GM21528 (cell line): Measurements from ENCODE around the gene PER2.
"Not testable (repeated sequence)": the region's sequence is repeated elsewhere in the genome, so short reads cannot be mapped to it uniquely, and the experiment has no call there.

Experiments used
- ATAC-seq: cut with Tn5 transposase; IDR thresholded peaks from one replicate; pipeline ENCODE4 v1.9.1; 2021; ENCODE audit warnings: mild to moderate bottlenecking, moderate library complexity; ENCODE audit not compliant: unreplicated experiment, low FRiP score

PER2 gene

DNA sequence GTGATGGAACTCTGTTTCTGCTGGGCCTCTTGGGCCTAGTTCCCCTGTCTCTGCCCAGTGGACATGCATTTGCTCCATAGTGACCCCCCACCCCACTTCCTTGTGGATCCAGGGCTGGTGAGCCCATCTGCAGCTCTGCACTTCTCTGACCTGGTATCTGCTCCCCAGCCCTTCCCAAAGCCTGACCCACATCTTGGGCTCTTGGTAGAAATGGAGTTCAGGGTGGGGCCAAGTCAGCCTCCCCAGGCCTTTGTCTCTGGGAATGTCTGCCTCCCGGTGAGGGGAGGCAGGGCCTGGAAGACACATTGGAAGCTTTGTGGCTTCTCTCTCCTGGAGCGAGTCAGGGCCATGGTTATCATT lies 25.6 kb upstream of the PER2 start:
- no peak for ATAC-seq

DNA sequence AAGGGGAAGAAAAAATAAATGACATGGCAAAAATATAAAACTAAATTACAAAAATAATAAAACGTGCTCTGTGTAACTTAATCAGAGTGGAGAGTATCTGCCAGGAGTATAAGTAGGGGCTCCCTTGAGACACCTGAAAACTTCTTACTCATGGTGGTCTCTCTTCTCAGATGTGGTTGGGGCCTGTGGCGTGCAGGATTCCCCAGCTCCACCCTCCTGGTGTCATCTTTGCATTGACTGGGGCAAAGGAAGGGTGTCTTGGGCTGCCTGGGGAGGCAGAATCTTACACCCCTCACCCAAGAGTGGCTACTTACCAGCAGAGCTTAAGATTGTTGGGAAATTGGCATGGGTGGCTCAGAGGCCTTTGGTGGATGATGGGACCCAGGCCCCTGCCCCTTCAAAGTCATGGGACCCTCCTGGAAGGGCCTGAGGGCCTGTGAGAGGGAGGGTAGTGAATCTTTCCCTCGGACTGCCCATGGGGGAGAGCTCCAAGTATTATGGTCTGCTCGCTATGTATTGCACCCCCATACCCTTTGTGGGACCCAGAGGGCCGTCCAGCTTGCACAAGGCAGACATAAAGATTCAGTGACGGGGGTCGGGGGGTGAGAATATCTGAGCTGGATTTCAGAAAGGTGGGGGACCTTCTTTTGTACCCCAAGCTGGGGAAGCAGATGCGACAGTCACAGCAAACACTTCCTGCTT lies 25.0 kb upstream of the PER2 start:
- no peak for ATAC-seq

DNA sequence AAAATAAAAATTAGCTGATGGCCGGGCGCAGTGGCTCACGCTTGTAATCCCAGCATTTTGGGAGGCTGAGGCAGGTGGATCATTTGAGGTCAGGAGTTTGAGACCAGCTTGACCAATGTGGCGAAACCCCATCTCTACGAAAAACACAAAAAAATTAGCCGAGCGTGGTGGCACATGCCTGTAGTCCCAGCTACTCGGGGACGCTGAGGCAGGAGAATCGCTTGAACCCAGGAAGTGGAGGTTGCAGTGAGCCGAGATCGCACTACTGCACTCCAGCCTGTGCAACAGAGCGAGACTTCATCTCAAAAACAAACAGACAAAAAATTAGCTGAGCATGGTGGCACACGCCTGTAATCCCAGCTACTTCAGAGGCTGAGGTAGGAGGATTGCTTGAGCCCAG lies 22.3 kb upstream of the PER2 start:
- ATAC-seq: not testable (repeated sequence)

DNA sequence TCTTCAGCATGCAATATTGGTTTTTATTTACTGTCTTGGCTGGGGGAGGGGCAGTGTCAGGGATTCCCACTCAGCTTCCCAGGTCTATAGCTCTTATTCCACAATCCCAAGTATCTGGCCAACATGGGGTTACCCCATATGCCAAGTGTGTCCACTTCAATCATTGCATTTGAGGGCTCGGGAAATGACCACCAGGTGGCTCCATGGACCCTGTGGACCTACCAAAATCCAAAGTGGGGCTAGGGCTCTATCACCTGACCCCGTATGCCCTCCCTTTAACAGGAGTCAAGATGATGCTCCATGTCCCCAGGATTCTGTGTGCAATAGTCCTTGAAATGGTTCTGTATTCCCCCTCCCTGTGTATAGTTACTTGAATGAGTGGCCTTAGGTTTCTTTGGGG lies 19.8 kb upstream of the PER2 start:
- ATAC-seq: no peak

DNA sequence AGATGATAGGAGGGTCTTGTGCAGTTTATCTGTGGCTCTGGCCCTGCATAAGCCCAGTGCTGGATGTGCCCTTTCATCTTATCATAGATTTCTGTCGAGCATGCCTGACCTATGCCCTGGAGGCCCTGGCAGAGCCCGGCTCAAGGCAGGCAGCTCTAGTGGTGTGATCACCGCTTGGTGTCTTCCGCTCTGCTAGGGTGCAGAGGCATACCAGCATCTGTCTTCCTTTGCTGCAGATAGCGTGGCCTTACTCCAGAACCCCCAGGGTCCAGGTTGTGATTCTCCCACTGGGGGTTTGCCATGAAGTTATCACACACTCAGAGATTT lies 18.2 kb upstream of the PER2 start:
- no peak for ATAC-seq

DNA sequence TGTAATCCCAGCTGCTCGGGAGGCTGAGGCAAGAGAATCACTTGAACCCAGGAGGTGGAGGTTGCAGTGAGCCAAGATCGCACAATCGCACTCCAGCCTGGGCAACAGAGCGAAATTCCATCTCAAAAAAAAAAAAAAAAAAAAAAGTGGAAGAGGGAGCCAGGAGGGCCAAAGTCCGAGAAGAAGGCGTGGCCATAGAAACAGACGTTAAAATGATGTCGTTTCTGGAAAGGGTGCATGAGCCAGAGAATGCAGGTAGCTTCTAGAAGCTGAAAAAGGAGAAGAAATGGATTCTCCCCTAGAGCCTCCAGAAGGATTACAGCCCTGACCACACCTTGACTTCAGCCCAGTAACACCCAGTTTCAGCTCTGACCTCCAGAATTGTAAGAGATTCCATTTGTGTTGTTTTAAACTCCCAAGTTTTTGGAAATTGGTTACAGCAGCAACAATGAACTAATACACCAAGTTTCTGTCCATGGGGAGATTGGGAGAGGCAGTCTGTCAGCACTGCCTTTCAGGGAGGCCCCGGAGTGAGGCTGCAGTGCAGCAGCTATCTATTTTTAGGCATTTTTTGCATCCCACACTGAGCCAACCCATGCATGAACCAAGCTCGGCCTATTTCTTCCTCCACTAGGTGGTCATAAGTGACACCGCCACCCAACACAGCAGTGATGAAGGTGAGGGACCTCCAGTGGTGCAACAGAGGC lies 17.7 kb upstream of the PER2 start:
- no peak for ATAC-seq

DNA sequence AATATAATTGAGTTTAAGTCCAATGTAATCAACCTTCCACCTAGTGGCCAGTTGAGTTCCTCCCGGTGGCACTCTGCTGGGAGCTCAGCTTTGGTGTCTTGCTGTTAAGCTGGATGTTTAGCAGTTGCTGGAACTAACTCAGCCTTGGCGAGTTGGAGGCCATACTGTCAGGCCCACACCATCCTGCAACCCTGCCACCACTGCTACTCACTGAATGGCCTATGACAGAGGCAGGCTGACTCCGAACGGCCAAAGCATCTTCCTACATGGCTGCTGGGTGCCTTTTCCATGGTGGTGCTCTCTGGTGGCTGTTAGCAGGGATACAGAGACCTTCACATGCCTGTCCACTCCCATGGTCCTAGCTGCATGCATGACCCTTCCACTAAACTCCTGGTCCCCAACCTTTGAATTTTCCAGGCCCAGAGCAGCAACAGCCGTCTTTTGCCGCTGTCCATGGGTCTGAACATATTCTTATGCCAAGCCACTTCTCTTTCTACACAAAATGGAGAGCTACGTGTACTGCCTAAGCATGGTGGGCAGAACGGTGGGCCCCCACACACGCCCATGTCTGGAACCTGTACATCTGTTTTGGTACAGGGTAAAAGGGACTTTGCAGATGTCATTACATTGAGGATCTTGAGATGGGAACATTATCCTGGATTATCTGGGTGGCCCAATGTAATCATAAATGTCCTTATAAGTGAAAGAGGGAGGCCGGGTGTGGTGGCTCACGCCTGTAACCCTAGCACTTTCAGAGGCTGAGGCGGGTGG lies 16.9 kb upstream of the PER2 start:
- ATAC-seq: no peak

DNA sequence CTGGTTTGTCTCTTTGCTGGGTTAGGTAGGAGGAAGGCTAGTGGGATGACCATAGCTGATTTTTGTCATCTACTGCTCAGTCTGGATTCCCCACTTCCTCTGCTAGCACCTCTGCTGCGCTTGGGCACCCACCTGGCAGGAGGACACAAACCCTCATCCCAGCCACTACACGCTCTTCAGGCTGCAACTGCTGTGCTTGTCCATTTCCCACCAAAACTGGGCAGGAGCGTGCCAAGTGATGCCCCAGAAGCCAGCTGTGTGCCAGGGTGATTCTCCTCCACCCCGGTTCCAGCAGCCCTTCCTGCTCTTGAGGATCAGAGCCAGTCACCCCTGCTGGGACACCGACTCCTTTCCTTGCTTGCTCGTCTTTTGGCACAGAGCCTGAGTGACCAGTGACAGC lies 15.7 kb upstream of the PER2 start:
- no peak for ATAC-seq

DNA sequence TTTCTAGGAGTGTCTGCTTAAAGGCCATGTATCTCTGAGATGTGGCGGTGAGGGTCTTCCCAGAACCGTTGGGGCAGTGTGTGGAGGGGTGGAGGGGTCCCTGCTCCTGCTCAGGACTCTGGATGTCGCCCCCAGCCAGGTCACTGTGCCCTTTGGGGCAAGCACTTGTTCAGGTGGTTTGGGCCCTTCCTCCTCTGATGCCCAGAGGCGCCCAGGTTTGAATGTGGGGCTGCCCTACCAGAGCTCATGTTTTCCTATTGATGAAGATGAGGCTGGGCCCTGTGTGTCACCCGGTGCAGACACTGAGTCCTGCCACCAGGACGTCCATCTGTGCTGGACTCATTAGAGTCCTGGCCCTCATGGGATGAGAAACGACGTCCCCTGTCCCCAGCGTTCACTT lies 14.3 kb upstream of the PER2 start:
- ATAC-seq: no peak

DNA sequence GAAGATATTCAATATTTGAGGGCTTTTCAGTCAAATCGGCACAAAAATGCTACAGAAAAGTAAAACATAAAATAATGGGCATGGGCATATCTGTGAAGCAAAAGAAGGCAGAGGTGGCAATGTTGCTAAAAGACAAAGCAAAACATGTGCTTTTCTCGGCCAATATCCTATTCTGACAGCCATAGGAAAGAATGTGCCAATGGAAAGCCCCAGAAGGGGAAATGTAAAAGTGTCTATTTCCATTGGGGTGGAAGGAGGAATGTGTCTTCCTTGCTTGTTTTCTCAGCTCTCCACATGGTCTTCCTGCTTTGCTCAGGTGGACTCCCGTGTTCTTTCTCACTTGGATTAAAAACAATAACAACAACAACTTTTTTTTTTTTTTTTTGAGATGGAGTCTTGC lies 13.7 kb upstream of the PER2 start:
- ATAC-seq: no peak

DNA sequence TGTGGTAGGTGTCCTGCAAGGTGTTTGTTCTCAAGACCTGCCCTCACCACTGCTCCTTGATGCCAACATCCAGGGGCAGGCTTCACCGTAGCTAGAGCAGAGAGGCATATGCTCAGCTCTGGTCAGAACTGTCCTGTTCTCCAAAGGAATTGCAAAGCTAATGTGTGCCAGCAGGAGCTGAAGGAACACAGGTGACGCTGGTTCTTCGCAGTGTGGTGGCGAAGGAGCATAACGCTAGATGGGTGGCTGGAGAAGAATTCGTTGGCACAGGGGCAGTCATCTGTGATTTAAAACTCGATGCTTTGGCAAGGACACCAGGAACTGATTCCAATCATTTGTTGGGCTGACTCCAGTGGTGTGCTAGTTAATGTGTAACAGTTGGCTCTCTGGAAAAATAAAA lies 11.4 kb upstream of the PER2 start:
- no peak for ATAC-seq

DNA sequence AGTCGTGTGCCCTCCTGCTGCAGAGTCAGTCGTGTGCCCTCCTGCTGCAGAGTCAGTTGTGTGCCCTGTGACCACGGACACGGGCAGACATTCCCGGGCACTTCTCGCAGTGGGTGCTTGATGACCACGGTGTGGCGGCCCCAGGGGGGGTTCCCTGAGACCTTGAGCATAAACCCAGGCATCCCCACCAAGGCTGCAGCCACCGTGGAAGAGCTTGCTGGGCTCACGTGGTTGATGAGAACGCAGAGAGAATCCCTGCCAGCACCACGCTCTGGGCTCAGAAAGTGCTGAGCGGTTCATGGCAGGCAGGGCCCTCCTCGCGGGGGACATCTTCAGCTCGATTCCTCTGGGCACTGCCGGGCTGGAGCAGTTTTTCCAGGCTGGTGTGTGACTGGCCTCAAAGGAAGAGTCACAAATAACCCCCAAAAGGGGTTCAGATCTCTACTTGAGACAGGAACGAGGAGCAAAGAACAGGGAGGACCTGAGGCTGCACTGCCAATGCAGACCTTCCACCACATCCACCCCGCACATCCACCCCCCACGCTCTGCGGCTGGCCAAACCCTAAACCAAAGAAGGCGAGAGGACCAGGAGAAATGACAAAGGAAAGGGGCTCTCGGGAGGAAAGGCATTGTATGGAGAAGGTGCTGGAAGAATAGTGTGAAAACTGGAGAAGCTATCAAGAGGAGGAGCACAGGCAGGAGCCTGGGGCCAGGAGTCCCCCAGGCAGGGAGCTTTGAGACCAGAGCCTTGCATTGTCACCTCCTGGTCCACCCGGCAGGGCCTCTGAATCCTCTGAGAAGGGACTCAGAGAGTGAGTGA lies 8.4 kb upstream of the PER2 start:
- ATAC-seq: no peak

DNA sequence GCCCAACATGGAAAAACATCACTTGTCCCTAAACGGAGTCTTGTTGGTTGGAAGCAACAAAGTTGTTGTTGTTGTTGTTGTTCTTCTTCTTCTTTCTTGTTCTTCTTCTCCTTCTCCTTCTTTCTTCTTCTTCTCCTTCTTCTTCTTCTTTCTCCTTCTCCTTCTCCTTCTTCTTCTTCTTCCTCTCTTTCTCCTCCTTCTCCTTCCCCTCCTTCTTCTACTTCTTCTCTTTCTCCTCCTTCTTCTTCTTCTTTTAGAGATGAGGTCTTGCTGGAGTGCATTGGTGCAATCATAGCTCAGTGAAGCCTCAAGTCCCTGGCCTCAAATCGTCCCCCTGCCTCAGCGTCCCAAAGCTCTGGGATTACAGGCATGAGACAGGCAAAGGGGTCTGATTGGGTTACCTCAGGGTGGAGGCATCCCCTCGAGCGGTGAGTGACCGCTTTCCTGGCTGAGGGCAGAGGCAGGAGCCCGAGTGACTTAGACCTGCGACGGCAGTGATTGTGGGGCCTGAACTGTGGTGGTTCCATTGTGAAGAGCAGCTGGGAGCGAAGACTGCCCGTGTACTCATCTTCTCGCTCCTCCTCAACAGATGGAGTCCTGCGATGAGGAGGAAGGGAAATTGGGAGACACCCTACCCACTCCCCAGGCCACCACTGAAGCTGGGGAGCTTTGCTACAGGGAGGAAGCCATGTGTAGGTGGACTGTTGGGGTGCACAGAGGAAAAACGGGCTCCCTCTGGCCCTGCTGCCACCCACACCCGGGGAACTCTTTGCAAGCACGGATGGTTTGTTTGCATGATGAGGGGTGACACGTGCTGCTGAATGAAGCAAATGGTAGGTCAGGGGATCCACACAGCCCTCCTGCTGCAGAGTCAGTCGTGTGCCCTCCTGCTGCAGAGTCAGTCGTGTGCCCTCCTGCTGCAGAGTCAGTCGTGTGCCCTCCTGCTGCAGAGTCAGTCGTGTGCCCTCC lies 7.0 kb upstream of the PER2 start:
- ATAC-seq: no peak

DNA sequence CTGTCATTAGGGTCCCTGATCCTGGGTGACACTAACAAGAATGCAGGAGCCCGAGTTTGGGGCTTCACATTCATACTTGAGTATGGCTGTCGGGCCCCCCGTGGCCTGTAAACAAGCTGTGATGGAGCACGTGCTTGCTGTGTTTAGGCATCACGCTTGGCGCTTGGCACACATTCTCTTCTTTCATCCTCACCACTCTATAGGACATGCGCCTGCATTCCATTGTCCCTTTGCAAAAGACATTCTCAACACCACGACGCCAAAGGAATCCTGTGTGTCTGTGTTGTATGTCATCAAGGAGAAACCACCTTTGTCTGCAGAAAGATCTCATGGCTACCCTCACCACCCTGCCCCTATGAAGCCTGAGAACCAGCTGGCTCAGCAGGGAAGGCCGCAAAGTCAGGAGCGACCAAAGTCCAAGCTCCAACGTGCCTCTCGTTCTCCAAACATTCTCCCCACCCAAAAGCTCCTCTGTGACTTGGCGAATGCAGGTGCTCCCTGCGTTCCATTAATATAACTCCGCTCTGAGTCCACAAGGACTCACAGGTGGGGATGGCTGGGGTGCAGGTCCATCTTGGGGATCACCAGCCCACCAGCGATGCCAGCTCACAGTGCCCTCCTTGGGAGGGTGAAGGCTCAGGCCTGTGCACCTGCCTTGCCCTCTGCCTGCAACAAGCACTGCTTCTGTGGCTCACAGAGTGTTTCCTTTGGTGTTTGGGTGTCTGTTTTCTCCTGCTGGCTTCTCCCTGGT lies 6.2 kb upstream of the PER2 start:
- no peak for ATAC-seq

DNA sequence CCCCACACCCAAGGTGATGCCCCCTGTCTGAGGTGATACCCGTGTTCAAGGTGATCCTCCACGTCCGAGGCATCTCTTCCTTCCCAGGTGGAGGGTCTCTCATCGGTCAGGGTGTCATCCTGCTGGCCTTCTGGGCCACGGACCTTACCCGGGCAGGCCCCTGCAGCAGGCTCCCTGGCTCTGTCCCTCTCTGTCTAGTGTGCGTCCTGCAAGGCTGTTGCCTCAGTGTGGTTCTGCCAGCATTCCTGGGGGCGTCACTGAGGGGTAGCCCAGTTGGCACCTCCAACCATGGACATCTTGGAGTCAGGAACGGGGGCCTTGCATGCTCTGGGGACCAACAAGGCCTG lies 5.6 kb upstream of the PER2 start:
- ATAC-seq: no peak

DNA sequence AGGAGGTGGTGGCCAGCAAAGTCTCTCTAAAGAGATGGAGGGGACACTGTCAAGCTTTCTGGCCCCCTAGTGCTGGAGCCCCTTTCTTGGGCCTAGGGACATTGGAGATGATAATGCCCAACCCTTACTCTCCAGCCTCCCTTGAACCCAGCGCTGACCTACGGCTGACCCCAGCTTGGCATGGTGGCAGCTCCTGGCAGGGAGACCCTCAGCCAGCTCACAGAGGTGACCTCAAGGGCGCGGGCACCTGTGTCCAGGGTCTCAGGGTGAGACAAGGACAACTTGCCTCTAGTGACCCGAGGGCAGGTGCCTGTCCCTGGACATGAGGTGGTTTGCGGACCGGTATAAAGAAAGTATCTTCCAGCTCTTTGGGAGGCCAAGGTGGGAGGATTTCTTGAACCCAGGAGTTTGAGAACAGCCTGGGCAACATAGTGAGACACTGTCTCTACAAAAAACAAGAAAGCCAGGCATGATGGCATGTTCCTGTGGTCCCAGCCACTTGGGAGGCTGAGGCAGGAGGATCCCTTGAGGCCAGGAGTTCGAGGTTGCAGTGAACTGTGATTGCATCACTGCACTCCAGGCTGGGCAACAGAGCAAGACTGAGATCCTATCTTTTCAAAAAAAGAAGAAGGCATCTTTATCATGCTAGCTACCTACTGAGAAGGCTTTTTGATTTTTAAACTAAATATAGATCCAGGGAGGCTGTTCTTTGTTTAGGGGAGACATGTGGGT lies 3.3 kb upstream of the PER2 start:
- ATAC-seq: no peak

DNA sequence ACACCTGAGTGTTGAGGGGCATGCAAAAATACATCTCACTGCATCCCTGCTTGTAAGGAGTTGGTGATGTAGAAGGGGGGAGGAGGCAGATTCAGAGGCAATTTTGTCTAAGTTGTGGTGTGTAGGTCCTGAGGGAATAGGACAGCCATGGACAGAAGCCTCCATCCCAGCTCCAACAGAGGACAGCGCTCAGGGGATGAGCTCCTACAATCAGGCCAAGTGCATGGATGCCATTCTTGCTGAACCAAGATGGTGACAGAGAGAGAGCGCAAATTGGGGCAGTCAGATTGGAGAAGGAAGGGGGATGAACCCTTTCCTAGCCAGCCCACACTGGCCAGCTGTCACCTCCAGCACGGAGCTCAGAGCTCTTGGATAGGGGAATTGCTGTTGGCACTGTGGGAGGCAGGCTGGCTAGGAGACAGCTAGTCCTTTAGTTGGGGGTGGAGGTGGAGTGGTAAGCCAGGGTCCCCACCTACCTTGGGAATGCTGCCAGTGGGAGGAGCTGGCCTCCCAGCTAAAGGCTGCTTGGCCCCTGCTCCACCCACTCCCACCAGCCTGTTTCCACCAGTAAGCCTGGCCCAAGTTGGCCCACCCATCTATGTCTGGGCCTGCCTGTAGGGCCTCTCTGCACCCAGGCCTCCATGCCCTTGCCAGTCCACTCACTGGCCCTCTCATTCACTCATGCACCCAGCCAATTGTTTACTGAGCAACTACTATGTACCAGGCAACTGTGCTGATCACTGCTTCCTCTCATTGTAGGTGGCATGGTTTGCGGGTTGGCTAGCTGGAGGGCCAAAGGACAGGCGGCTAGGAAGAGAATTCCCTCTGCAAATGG lies 2.5 kb upstream of the PER2 start:
- ATAC-seq: no peak

DNA sequence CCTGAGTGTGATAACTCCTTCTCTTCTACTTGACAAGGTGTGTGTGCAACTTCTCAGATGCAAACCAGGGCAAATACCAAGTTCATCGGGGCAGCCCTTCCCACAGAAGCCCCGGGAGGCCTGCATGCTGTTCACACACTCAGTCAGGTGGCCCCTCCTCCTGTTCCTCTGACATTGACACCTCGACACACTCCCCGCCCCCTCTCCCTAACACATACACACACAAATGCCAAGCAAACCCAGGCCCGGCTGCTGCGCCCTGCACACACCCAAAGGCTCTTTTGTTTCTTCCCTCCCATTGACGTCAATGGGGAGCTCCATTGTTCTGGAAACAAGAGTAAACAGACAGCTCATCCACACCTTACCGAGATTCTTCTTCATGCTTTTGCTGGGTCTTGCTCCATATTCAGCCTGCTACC lies 1.7 kb upstream of the PER2 start:
- no peak for ATAC-seq
